OCI-LY1 (cell line): Measurements from ENCODE around the gene PCBP3.

Experiments used
- H2AFZ ChIP-seq: fragments of 200-600 bp; sonication (generic), shearing (Covaris generic); 2 replicates; pipeline ENCODE4 v1.6.0; 2014; ENCODE audit warnings: antibody characterized with exemption, mild to moderate bottlenecking, low read length
- H3F3A ChIP-seq: fragments of 200-600 bp; sonication (generic), shearing (Covaris generic); 2 replicates; pipeline ENCODE4 v1.6.0; 2014; ENCODE audit warnings: mild to moderate bottlenecking, antibody characterized with exemption, low read length, moderate library complexity; ENCODE audit not compliant: insufficient read depth
- H3K27ac ChIP-seq: fragments of 200-600 bp; sonication (generic); 2 replicates; pipeline ENCODE4 v1.5.1; 2014; ENCODE audit warnings: low read length, mixed run types, mild to moderate bottlenecking, low read depth; ENCODE audit not compliant: poor library complexity, severe bottlenecking
- H3K27me3 ChIP-seq: fragments of 200-600 bp; sonication (generic); 2 replicates; pipeline ENCODE4 v1.6.0; 2014; ENCODE audit warnings: antibody characterized with exemption, mild to moderate bottlenecking, low read length, moderate library complexity; ENCODE audit not compliant: insufficient read depth
- H3K36me3 ChIP-seq: fragments of 200-600 bp; sonication (generic); 2 replicates; pipeline ENCODE4 v1.6.1; 2014; ENCODE audit warnings: mild to moderate bottlenecking, antibody characterized with exemption, low read length, moderate library complexity, mixed read lengths; ENCODE audit not compliant: insufficient read depth
- H3K4me1 ChIP-seq: fragments of 200-600 bp; sonication (generic); 2 replicates; pipeline ENCODE4 v1.5.1; 2014; ENCODE audit warnings: mild to moderate bottlenecking, low read length, moderate library complexity; ENCODE audit not compliant: insufficient read depth, severe bottlenecking
- H3K4me2 ChIP-seq: fragments of 200-600 bp; sonication (generic), shearing (Covaris generic); 2 replicates; pipeline ENCODE4 v1.6.1; 2014; ENCODE audit warnings: low read length
- H3K4me3 ChIP-seq: fragments of 200-600 bp; sonication (generic); 2 replicates; pipeline ENCODE4 v1.5.1; 2014; ENCODE audit warnings: low read length, low read depth, mild to moderate bottlenecking, mixed read lengths; ENCODE audit not compliant: poor library complexity, severe bottlenecking
- H3K79me2 ChIP-seq: fragments of 200-600 bp; shearing (Covaris generic); 2 replicates; pipeline ENCODE4 v1.6.1; 2016; ENCODE audit warnings: mixed run types, low read length, mixed read lengths; ENCODE audit not compliant: insufficient read depth
- H3K9ac ChIP-seq: fragments of 200-600 bp; sonication (generic), shearing (Covaris generic); 2 replicates; pipeline ENCODE4 v1.6.1; 2014; ENCODE audit warnings: mild to moderate bottlenecking, low read length, mixed read lengths
- H3K9me2 ChIP-seq: fragments of 200-600 bp; sonication (generic), shearing (Covaris generic); 2 replicates; pipeline ENCODE4 v1.6.1; 2014; ENCODE audit warnings: low read depth, mild to moderate bottlenecking, low read length, mixed read lengths
- H3K9me3 ChIP-seq: fragments of 200-600 bp; shearing (Covaris generic); 2 replicates; pipeline ENCODE4 v1.6.1; 2014; ENCODE audit warnings: low read length, mixed read lengths
- H4K20me1 ChIP-seq: fragments of 200-600 bp; sonication (generic), shearing (Covaris generic); 2 replicates; pipeline ENCODE4 v1.6.0; 2016; ENCODE audit warnings: mild to moderate bottlenecking, low read length; ENCODE audit not compliant: insufficient read depth
- EZH2 ChIP-seq: fragments of 200-600 bp; sonication (generic), shearing (Covaris generic); IDR thresholded peaks from 2 replicates; pipeline ENCODE4 v1.8.0; 2017; ENCODE audit warnings: borderline replicate concordance, mixed run types, mild to moderate bottlenecking, antibody characterized with exemption, low read length, moderate library complexity, mixed read lengths
- TF ChIP-seq, protein P1 (sequence below): fragments of 200-600 bp; sonication (generic), shearing (Covaris generic); IDR thresholded peaks from 2 replicates; pipeline ENCODE4 v1.5.1; 2017; ENCODE audit warnings: mild to moderate bottlenecking, antibody characterized with exemption, low read length, moderate library complexity, mixed read lengths

PCBP3 gene

DNA sequence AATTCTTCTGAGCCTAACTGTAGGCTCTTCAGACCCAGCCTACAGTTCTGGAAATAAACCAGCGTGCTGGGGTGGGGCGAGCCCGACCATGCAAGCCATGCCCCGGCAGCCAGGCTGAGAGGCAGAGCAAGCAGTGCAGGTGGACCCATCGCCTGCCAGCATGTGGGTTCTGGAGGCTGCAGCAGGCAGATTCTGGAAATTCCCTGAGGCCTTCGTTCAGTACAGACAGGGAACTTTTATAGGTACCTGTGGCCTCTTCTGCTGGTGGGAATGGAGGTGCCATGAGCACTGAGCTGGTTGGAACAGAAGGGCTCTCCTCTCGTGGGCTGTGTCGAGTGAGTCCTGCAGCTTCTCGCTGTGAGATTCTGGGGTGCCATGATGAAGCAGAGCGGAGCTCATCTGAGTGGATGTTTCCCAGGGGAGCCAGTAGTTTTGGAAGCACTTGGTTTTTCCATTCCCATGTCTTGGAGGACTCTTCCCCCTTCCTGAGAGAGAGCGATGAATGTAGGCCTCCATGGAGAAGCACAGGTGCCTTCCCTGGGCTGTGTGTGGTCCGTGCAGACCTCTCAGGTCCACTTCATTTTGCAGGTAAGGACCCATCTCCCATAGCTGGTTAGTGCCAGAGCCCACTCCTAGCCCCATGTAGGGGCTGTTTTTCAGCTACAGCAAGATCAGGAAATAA lies 94.1 kb downstream of the PCBP3 start:
- no peaks in the 10 kb centered on the region for H3K4me1 ChIP-seq
- no peak overlapping the region for H2AFZ ChIP-seq
- no peak overlapping the region for H3K27ac ChIP-seq
- H3K27me3 ChIP-seq = no peaks in the 10 kb centered on the region
- H3F3A ChIP-seq = no peaks in the 10 kb centered on the region
- no peaks in the 10 kb centered on the region for H3K9me2 ChIP-seq
- no peaks in the 10 kb centered on the region for H3K9me3 ChIP-seq
- H3K4me3 ChIP-seq = no peak overlapping the region
- no peaks in the 10 kb centered on the region for H4K20me1 ChIP-seq
- TF ChIP-seq, protein P1, sequence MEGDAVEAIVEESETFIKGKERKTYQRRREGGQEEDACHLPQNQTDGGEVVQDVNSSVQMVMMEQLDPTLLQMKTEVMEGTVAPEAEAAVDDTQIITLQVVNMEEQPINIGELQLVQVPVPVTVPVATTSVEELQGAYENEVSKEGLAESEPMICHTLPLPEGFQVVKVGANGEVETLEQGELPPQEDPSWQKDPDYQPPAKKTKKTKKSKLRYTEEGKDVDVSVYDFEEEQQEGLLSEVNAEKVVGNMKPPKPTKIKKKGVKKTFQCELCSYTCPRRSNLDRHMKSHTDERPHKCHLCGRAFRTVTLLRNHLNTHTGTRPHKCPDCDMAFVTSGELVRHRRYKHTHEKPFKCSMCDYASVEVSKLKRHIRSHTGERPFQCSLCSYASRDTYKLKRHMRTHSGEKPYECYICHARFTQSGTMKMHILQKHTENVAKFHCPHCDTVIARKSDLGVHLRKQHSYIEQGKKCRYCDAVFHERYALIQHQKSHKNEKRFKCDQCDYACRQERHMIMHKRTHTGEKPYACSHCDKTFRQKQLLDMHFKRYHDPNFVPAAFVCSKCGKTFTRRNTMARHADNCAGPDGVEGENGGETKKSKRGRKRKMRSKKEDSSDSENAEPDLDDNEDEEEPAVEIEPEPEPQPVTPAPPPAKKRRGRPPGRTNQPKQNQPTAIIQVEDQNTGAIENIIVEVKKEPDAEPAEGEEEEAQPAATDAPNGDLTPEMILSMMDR = no peak
- no peak for TF ChIP-seq EZH2
- H3K9ac ChIP-seq = no peak overlapping the region
- no peaks in the 10 kb centered on the region for H3K36me3 ChIP-seq
- H3K4me2 ChIP-seq = no peak overlapping the region
- no peaks in the 10 kb centered on the region for H3K79me2 ChIP-seq

DNA sequence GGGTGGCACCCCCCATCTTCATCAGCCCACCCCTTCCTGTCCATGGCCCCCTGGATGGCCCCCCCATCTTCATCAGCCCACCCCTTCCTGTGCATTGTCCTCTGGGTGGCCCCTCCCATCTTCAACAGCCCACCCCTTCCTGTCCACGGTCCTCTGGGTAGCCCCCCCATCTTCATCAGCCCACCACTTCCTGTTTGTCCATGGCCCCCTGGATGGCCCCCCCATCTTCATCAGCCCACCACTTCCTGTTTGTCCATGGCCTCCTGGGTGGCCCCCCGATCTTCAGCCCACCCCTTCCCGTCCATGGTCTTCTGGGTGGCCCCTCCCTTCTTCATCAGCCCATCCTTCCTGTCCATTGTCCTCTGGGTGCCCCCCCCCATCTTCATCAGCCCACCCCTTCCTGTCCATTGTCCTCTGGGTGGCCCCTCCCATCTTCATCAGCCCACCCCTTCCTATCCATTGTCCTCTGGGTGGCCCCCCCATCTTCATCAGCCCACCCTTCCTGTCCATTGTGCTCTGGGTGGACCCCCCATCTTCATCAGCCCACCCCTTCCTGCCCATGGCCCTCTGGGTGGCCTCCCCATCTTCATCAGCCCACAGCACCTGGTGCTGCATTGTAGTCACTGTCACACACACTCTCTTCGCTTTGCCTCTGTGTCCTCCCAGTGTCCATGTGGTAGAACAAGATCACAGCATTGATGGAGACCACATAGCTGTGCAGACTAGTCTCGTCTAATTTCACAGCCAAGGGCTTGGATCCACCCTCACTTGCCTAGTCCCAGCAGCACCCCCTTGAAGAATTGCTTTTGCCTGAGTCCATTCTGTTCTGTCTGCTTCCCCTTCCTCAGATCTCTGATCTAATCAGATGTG lies 95.9 kb downstream of the PCBP3 start:
- H3K79me2 ChIP-seq = no peaks in the 10 kb centered on the region
- TF ChIP-seq, protein P1 = no peak
- no peak for TF ChIP-seq EZH2
- H3K9ac ChIP-seq = no peak overlapping the region
- no peaks in the 10 kb centered on the region for H3K4me1 ChIP-seq
- H3K4me2 ChIP-seq = no peak overlapping the region
- no peaks in the 10 kb centered on the region for H3K9me3 ChIP-seq
- H3K4me3 ChIP-seq = no peak overlapping the region
- no peak overlapping the region for H3K27ac ChIP-seq
- H3K9me2 ChIP-seq = no peaks in the 10 kb centered on the region
- no peaks in the 10 kb centered on the region for H3K36me3 ChIP-seq
- no peaks in the 10 kb centered on the region for H3K27me3 ChIP-seq
- H4K20me1 ChIP-seq = no peaks in the 10 kb centered on the region
- no peak overlapping the region for H2AFZ ChIP-seq
- H3F3A ChIP-seq = no peaks in the 10 kb centered on the region

DNA sequence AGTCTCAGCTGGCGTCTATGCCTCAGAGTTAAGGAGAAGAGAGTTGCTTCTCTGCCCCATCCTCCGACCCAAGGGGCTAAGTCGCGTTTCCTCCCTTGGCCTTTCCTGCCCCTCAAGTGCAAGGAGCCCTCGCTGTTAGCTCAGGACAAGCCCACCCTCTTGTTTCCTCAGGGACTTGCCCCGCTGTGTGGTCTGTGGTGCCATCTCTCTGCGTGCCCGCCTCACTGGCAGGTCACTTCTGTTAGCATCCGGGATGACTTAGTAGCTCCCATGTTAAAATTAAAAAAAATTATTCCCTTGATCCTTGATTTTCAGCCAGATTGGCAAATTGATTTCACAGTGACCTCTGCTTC lies 96.5 kb downstream of the PCBP3 start:
- H3F3A ChIP-seq = no peaks in the 10 kb centered on the region
- no peaks in the 10 kb centered on the region for H3K9me3 ChIP-seq
- TF ChIP-seq, protein P1 = no peak
- no peak for TF ChIP-seq EZH2
- no peak overlapping the region for H3K4me2 ChIP-seq
- no peaks in the 10 kb centered on the region for H3K9me2 ChIP-seq
- H3K4me3 ChIP-seq = no peak overlapping the region
- H3K36me3 ChIP-seq = no peaks in the 10 kb centered on the region
- no peaks in the 10 kb centered on the region for H3K27me3 ChIP-seq
- no peaks in the 10 kb centered on the region for H3K4me1 ChIP-seq
- no peak overlapping the region for H3K27ac ChIP-seq
- H3K9ac ChIP-seq = no peak overlapping the region
- no peaks in the 10 kb centered on the region for H4K20me1 ChIP-seq
- H3K79me2 ChIP-seq = no peaks in the 10 kb centered on the region
- no peak overlapping the region for H2AFZ ChIP-seq
